ENCODE results near the gene ARL11. TPM values are rescaled to one million over a fixed set of nuclear protein-coding genes. Genes with fewer than 3 reads are reported as not detected.

ARL11 gene
- total RNA-seq, 1 experiment from 2014 or later = 0.35 TPM

DNA sequence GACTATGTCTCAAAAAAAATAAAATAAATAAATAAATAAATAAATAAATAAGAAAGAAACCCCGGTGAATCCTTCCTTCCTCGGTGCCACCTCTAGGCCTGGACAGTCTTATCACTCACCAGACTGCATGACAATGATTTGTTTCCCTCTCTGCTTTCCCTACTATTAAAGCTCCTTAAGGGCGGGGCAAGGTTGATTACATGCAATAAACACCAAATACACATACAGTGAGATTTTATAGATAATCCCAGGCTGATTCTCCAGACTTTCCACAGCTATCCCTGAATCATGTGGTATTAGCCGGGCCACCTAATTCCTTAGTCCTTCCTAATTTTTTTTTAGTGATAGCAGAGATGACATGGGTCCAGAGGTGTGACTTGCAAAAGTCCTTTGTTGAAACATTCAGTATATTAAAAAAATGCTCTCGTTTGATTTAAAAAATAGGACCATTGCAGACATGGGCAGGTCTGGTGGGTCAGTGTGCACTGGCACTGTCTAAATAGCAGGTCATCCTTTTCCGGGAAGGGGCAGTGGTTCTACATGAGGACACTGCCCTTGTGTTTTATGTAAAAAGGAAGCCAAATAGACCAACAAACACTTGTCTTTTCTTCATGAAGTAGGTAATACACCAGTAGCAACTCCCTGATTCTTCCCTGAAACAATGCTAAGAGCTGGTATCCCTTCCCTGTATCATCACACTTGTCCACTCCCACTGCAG, 48.4 kb downstream of the ARL11 start:
- Mint-ChIP-seq H3K4me1 (peaks cover 12% of the 10 kb centered on the region), H3K9me3 (peaks cover 32% of the 10 kb centered on the region), H3K27me3 (ENCODE audit: low read depth) (no peaks in the 10 kb centered on the region; the same call in 1 of the 2 replicates), H3K27ac (no peak overlapping the region), H3K36me3 (peaks cover 63% of the 10 kb centered on the region), H3K4me3 (no peak overlapping the region)
- ChIA-PET CTCF (no interaction called here), POLR2A (no interaction called here)
- DNase-seq (ENCODE audit: low spot score) = no peak
- no peak for ATAC-seq
- TF ChIP-seq, protein P1, sequence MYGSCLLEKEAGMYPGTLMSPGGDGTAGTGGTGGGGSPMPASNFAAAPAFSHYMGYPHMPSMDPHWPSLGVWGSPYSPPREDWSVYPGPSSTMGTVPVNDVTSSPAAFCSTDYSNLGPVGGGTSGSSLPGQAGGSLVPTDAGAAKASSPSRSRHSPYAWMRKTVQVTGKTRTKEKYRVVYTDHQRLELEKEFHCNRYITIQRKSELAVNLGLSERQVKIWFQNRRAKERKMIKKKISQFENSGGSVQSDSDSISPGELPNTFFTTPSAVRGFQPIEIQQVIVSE (CRISPR knock-in tag; IDR thresholded peaks at IDR 0.05; ENCODE audit: borderline replicate concordance) = no peak
- TF ChIP-seq, protein P2, sequence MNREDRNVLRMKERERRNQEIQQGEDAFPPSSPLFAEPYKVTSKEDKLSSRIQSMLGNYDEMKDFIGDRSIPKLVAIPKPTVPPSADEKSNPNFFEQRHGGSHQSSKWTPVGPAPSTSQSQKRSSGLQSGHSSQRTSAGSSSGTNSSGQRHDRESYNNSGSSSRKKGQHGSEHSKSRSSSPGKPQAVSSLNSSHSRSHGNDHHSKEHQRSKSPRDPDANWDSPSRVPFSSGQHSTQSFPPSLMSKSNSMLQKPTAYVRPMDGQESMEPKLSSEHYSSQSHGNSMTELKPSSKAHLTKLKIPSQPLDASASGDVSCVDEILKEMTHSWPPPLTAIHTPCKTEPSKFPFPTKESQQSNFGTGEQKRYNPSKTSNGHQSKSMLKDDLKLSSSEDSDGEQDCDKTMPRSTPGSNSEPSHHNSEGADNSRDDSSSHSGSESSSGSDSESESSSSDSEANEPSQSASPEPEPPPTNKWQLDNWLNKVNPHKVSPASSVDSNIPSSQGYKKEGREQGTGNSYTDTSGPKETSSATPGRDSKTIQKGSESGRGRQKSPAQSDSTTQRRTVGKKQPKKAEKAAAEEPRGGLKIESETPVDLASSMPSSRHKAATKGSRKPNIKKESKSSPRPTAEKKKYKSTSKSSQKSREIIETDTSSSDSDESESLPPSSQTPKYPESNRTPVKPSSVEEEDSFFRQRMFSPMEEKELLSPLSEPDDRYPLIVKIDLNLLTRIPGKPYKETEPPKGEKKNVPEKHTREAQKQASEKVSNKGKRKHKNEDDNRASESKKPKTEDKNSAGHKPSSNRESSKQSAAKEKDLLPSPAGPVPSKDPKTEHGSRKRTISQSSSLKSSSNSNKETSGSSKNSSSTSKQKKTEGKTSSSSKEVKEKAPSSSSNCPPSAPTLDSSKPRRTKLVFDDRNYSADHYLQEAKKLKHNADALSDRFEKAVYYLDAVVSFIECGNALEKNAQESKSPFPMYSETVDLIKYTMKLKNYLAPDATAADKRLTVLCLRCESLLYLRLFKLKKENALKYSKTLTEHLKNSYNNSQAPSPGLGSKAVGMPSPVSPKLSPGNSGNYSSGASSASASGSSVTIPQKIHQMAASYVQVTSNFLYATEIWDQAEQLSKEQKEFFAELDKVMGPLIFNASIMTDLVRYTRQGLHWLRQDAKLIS (CRISPR knock-in tag; IDR thresholded peaks at IDR 0.05; ENCODE audit: borderline replicate concordance) = no peak
- TF ChIP-seq, protein P3, sequence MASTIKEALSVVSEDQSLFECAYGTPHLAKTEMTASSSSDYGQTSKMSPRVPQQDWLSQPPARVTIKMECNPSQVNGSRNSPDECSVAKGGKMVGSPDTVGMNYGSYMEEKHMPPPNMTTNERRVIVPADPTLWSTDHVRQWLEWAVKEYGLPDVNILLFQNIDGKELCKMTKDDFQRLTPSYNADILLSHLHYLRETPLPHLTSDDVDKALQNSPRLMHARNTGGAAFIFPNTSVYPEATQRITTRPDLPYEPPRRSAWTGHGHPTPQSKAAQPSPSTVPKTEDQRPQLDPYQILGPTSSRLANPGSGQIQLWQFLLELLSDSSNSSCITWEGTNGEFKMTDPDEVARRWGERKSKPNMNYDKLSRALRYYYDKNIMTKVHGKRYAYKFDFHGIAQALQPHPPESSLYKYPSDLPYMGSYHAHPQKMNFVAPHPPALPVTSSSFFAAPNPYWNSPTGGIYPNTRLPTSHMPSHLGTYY (CRISPR knock-in tag; IDR thresholded peaks at IDR 0.05) = no peak
- TF ChIP-seq ZNF121 (CRISPR knock-in tag; IDR thresholded peaks at IDR 0.05) (no peak), NR1H2 (CRISPR knock-in tag; IDR thresholded peaks at IDR 0.05) (no peak)

DNA sequence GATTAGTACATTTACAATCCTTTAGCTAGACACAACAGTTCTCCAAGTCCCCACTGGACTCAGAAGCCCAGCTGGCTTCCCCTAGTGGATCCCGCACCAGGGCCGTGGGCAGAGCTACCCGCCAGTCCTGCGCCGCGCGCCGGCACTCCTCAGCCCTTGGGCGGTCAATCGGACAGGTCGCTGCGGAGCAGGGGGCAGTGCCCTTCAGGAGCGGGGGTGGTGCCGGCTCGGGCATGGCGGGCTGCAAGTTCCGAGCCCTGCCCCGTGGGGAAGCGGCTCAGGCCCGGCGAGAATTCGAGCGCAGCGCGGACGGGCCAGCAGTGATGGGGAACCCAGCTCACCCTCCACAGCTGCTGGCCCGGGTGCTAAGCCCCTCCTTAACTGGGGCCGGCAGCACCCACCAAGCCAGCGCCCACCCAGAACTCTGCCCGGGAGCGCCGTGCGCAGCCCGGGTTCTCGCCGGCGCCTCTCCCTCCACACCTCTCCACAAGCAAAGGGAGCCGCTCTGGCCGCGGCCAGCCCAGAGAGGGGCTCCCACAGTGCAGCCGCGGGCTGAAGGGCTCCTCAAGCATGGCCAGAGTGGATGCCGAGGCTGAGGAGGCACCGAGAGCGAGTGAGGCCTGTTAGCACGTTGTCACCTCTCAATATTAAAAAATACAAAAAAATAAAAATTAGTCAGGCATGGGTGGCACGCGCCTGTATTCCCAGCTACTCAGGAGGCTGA, 50.0 kb downstream of the ARL11 start:
- no peak overlapping the region for H3K27ac Mint-ChIP-seq
- ATAC-seq = no peak
- peaks cover 68% of the 10 kb centered on the region for H3K36me3 Mint-ChIP-seq
- DNase-seq (ENCODE audit: low spot score) = no peak
- H3K27me3 Mint-ChIP-seq (ENCODE audit: low read depth) = no peaks in the 10 kb centered on the region; the same call in 1 of the 2 replicates
- ChIA-PET CTCF (interaction anchor here (1.1 kb wide), 1 partner anchor 13 kb away, joined by 3 read pairs; the partner anchor contains the start of gene EBPL), POLR2A (no interaction called here)
- peaks cover 32% of the 10 kb centered on the region for H3K9me3 Mint-ChIP-seq
- TF ChIP-seq ATF1 (CRISPR knock-in tag; IDR thresholded peaks at IDR 0.05) (no peak), EMX1 (CRISPR knock-in tag; IDR thresholded peaks at IDR 0.05) (no peak), RELA (CRISPR knock-in tag; IDR thresholded peaks at IDR 0.05; ENCODE audit: borderline replicate concordance) (no peak), NFYB (CRISPR knock-in tag; conservative IDR thresholded peaks at IDR 0.05; ENCODE audit: low read depth) (no peak), CREM (CRISPR knock-in tag; IDR thresholded peaks at IDR 0.05) (no peak), ZNF138 (CRISPR knock-in tag; conservative IDR thresholded peaks at IDR 0.05) (no peak)
- no peak overlapping the region for H3K4me3 Mint-ChIP-seq
- 0 out of 2 replicates have a peak, but pooled peaks cover 6% of the 10 kb centered on the region for H3K4me1 Mint-ChIP-seq

DNA sequence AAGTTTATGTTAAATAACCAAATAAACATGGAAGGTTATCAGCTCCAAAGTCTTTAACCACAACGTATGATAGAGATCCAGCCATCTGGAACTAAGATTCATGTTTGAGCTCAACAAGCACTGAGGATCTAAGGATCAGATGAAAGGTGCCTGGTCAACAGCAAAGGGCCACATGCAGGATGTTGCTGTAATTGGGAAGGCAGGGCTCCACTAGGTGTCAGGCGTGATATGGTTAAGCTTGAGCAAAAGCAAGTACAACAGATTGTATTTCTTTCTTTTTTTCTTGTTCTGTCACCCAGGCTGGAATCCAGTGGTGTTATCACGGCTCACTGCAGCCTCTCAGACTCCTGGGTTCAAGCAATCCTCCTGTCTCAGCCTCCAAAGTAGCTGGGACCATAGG, 50.9 kb downstream of the ARL11 start:
- peaks cover 32% of the 10 kb centered on the region for H3K9me3 Mint-ChIP-seq
- no peaks in the 10 kb centered on the region; the same call in 1 of the 2 replicates for H3K27me3 Mint-ChIP-seq (ENCODE audit: low read depth)
- H3K36me3 Mint-ChIP-seq = peaks cover 74% of the 10 kb centered on the region
- no peak overlapping the region for H3K27ac Mint-ChIP-seq
- H3K4me1 Mint-ChIP-seq = 0 out of 2 replicates have a peak, but pooled peaks cover 6% of the 10 kb centered on the region
- POLR2A ChIA-PET = interaction anchor here (0.5 kb wide), 1 partner anchor 11 kb away, joined by 3 read pairs; no protein-coding TSS in a partner anchor
- H3K4me3 Mint-ChIP-seq = no peak overlapping the region
- CTCF ChIA-PET = interaction anchor here (1.1 kb wide), 1 partner anchor 12 kb away, joined by 3 read pairs; the partner anchor contains the start of gene EBPL
- no peak for DNase-seq (ENCODE audit: low spot score)
- no peak for ATAC-seq
- TF ChIP-seq, protein P4, sequence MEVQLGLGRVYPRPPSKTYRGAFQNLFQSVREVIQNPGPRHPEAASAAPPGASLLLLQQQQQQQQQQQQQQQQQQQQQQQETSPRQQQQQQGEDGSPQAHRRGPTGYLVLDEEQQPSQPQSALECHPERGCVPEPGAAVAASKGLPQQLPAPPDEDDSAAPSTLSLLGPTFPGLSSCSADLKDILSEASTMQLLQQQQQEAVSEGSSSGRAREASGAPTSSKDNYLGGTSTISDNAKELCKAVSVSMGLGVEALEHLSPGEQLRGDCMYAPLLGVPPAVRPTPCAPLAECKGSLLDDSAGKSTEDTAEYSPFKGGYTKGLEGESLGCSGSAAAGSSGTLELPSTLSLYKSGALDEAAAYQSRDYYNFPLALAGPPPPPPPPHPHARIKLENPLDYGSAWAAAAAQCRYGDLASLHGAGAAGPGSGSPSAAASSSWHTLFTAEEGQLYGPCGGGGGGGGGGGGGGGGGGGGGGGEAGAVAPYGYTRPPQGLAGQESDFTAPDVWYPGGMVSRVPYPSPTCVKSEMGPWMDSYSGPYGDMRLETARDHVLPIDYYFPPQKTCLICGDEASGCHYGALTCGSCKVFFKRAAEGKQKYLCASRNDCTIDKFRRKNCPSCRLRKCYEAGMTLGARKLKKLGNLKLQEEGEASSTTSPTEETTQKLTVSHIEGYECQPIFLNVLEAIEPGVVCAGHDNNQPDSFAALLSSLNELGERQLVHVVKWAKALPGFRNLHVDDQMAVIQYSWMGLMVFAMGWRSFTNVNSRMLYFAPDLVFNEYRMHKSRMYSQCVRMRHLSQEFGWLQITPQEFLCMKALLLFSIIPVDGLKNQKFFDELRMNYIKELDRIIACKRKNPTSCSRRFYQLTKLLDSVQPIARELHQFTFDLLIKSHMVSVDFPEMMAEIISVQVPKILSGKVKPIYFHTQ (CRISPR knock-in tag; IDR thresholded peaks at IDR 0.05) = no peak
- TF ChIP-seq GABPB1 (CRISPR knock-in tag; IDR thresholded peaks at IDR 0.05) (no peak), HMGA2 (CRISPR knock-in tag; IDR thresholded peaks at IDR 0.05) (no peak), KAT7 (CRISPR knock-in tag; IDR thresholded peaks at IDR 0.05; ENCODE audit: borderline replicate concordance) (no peak), JUN (CRISPR knock-in tag; IDR thresholded peaks at IDR 0.05) (no peak), ZNF416 (CRISPR knock-in tag; IDR thresholded peaks at IDR 0.05) (no peak)
- TF ChIP-seq, protein P5, sequence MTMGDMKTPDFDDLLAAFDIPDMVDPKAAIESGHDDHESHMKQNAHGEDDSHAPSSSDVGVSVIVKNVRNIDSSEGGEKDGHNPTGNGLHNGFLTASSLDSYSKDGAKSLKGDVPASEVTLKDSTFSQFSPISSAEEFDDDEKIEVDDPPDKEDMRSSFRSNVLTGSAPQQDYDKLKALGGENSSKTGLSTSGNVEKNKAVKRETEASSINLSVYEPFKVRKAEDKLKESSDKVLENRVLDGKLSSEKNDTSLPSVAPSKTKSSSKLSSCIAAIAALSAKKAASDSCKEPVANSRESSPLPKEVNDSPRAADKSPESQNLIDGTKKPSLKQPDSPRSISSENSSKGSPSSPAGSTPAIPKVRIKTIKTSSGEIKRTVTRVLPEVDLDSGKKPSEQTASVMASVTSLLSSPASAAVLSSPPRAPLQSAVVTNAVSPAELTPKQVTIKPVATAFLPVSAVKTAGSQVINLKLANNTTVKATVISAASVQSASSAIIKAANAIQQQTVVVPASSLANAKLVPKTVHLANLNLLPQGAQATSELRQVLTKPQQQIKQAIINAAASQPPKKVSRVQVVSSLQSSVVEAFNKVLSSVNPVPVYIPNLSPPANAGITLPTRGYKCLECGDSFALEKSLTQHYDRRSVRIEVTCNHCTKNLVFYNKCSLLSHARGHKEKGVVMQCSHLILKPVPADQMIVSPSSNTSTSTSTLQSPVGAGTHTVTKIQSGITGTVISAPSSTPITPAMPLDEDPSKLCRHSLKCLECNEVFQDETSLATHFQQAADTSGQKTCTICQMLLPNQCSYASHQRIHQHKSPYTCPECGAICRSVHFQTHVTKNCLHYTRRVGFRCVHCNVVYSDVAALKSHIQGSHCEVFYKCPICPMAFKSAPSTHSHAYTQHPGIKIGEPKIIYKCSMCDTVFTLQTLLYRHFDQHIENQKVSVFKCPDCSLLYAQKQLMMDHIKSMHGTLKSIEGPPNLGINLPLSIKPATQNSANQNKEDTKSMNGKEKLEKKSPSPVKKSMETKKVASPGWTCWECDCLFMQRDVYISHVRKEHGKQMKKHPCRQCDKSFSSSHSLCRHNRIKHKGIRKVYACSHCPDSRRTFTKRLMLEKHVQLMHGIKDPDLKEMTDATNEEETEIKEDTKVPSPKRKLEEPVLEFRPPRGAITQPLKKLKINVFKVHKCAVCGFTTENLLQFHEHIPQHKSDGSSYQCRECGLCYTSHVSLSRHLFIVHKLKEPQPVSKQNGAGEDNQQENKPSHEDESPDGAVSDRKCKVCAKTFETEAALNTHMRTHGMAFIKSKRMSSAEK (CRISPR knock-in tag; IDR thresholded peaks at IDR 0.05; ENCODE audit: borderline replicate concordance) = no peak

All from WTC11 (cell line).